PFSK-1 (cell line): Measurements from ENCODE around the gene TSFM.

Source experiments
- POLR2AphosphoS5 ChIP-seq: IDR thresholded peaks from 2 replicates; pipeline ENCODE4 v1.6.1; 2012; ENCODE audit warnings: low read depth, mild to moderate bottlenecking, control low read depth, low read length, moderate library complexity
- TAF1 ChIP-seq: IDR thresholded peaks from 2 replicates; pipeline ENCODE4 v1.6.1; 2012; ENCODE audit warnings: low read length, control low read depth, borderline replicate concordance; ENCODE audit not compliant: insufficient read depth

- TF ChIP-seq POLR2AphosphoS5, result no peak
- TF ChIP-seq TAF1, result no peak
Measured at GRCh38 chr12:57834086-57834876, 51.7 kb downstream of the TSFM start.
